ENCODE measurements around the gene EXTL2. TPM values are rescaled to one million over a fixed set of nuclear protein-coding genes. Genes with fewer than 3 reads are reported as not detected.

The EXTL2 gene
- total RNA-seq, 1 donor from 2014 or later, result 73.3 TPM

- Mint-ChIP-seq H3K36me3 (peaks cover 29% of the 10 kb centered on the region), H3K4me3 (no peak overlapping the region), H3K27ac (no peak overlapping the region), H3K27me3 (ENCODE audit: insufficient read depth, low read depth) (peaks cover 2% of the 10 kb centered on the region), H3K9me3 (peaks cover 2% of the 10 kb centered on the region), H3K4me1 (no peaks in the 10 kb centered on the region)
- Histone ChIP-seq H4K20me1 (ENCODE audit: low read depth) (no peaks in the 10 kb centered on the region), H3K9me3 (ENCODE audit: low read depth) (no peaks in the 10 kb centered on the region), H3K36me3 (peaks cover 12% of the 10 kb centered on the region), H3K27ac (no peak overlapping the region), H3K4me3 (no peak overlapping the region), H3K9ac (no peak overlapping the region), H3K4me1 (no peaks in the 10 kb centered on the region), H2AFZ (replicated peaks) (no peak overlapping the region), H3F3A (ENCODE audit: low read depth) (peaks cover 6% of the 10 kb centered on the region), H3K4me2 (no peak overlapping the region), H3K27me3 (no peaks in the 10 kb centered on the region), H3K79me2 (ENCODE audit: low read depth) (no peaks in the 10 kb centered on the region)
- peak; percentile 82 for TF ChIP-seq CTCF (IDR thresholded peaks at IDR 0.05)
- no peak for TF ChIP-seq EZH2 (IDR thresholded peaks at IDR 0.05)
- DNase-seq (ENCODE audit: low spot score), result peak; percentile 69
These were observed 26.6 kb upstream of the EXTL2 start for GRCh38 chr1:100921110-100921706.

DNA sequence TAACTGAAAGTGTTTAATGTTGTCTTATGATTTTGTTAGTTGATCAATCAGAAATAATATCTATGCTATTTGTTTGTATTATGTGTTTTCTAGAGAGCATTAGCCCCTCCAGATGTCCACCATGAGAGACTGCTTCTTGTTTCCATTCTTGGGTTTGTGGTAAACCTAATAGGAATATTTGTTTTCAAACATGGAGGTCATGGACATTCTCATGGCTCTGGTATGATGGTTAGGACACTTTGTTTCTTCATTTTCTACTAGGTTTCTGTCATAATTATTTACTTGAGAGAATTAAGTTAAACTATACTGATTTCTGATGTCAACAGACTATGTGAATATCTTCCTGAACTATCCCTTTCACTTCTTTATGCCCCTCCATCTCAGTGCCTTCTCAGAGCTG is 17.4 kb upstream of the EXTL2 start:
- peaks cover 27% of the 10 kb centered on the region for H3K36me3 Mint-ChIP-seq
- peaks cover 22% of the 10 kb centered on the region for H3K4me1 Mint-ChIP-seq
- Histone ChIP-seq H4K20me1 (ENCODE audit: low read depth) (no peaks in the 10 kb centered on the region), H3K27me3 (no peaks in the 10 kb centered on the region), H3K79me2 (ENCODE audit: low read depth) (no peaks in the 10 kb centered on the region), H3F3A (ENCODE audit: low read depth) (no peaks in the 10 kb centered on the region), H2AFZ (replicated peaks) (no peak overlapping the region), H3K4me1 (no peaks in the 10 kb centered on the region), H3K4me3 (no peak overlapping the region), H3K27ac (no peak overlapping the region), H3K36me3 (peaks cover 25% of the 10 kb centered on the region), H3K4me2 (no peak overlapping the region), H3K9ac (no peak overlapping the region), H3K9me3 (ENCODE audit: low read depth) (no peaks in the 10 kb centered on the region)
- DNase-seq (ENCODE audit: low spot score), result no peak
- H3K9me3 Mint-ChIP-seq, result no peaks in the 10 kb centered on the region
- H3K27me3 Mint-ChIP-seq (ENCODE audit: insufficient read depth, low read depth), result no peaks in the 10 kb centered on the region
- TF ChIP-seq EZH2phosphoT487 (IDR thresholded peaks at IDR 0.05) (no peak), EZH2 (IDR thresholded peaks at IDR 0.05) (no peak), CTCF (IDR thresholded peaks at IDR 0.05) (no peak)
- no peak overlapping the region for H3K27ac Mint-ChIP-seq
- H3K4me3 Mint-ChIP-seq, result no peak overlapping the region

DNA sequence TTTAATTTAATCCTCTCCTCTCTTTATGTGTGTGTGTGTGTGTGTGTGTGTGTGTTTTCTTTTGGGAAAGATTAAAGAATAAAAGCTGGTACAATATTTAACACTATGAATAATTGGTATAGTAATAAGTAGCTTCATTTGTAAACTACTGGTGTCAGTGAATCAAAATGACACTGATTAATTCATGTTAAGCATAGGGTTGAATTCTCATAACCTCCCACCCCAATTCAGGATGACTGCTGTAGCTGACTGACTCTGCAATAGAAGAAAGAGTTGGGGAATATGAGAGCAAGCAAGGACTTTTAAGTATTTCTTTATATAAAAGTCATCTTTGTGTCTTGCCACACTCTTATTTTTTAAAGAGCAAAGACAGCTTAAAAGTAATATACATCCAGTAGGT is 14.4 kb upstream of the EXTL2 start:
- TF ChIP-seq EZH2 (IDR thresholded peaks at IDR 0.05), result no peak
- no peak for TF ChIP-seq CTCF (IDR thresholded peaks at IDR 0.05)
- TF ChIP-seq EZH2phosphoT487 (IDR thresholded peaks at IDR 0.05), result no peak
- peaks cover 42% of the 10 kb centered on the region for H3K36me3 Mint-ChIP-seq
- H3K27me3 Mint-ChIP-seq (ENCODE audit: insufficient read depth, low read depth), result no peaks in the 10 kb centered on the region
- Histone ChIP-seq H3K9me3 (ENCODE audit: low read depth) (peaks cover 6% of the 10 kb centered on the region), H3K79me2 (ENCODE audit: low read depth) (peaks cover 15% of the 10 kb centered on the region), H3K27ac (no peak overlapping the region), H4K20me1 (ENCODE audit: low read depth) (no peaks in the 10 kb centered on the region), H3F3A (ENCODE audit: low read depth) (no peaks in the 10 kb centered on the region), H3K36me3 (peaks cover 32% of the 10 kb centered on the region), H2AFZ (replicated peaks) (no peak overlapping the region), H3K4me1 (no peaks in the 10 kb centered on the region), H3K27me3 (no peaks in the 10 kb centered on the region), H3K9ac (no peak overlapping the region), H3K4me2 (no peak overlapping the region), H3K4me3 (no peak overlapping the region)
- no peak overlapping the region for H3K4me3 Mint-ChIP-seq
- no peak for DNase-seq (ENCODE audit: low spot score)
- peaks cover 24% of the 10 kb centered on the region for H3K4me1 Mint-ChIP-seq
- H3K9me3 Mint-ChIP-seq, result peaks cover 6% of the 10 kb centered on the region
- peak overlapping the region; percentile 82 for H3K27ac Mint-ChIP-seq

Measured in neural progenitor cell (in vitro differentiated cells).